Inferior parietal cortex (tissue), 1 donor: Measurements from ENCODE around the gene LGALSL.
"Not testable (repeated sequence)": the region's sequence is repeated elsewhere in the genome, so short reads cannot be mapped to it uniquely, and the experiment has no call there.

Experiments
- DNase-seq: peaks from one replicate; pipeline ENCODE4 v3.0.0-alpha.2; 2016; ENCODE audit errors: extremely low spot score

The LGALSL gene

DNA sequence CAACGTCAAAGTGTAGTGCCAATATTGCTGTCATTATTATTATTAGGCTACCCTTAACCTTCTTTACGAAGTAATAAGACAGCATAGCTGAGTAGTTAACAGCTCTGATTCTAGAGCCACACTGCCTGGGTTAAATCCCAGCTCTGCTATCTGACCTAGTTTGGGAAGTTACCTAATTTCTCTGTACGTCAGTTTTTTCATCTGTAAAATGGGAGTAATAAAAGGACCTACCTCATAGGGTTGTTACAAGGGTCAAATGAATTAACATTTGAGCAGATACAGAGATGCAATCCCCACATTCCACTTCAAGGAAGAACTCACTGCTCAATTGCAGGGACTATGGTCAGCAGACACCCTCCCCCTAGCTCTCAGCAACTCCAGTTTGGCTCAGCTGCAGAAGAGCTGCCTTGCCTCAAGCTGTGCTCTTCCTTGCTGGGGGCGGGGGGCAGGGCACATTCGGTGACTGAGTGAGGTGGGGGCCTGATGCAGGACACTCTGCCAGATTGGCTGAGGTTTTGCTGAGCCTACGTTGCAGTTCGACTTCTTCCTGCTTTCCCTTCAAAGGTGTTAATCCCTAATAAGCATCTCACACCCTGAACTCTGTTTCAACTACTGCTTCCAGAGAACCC, 11.0 kb upstream of the LGALSL start:
- DNase-seq, result no peak

DNA sequence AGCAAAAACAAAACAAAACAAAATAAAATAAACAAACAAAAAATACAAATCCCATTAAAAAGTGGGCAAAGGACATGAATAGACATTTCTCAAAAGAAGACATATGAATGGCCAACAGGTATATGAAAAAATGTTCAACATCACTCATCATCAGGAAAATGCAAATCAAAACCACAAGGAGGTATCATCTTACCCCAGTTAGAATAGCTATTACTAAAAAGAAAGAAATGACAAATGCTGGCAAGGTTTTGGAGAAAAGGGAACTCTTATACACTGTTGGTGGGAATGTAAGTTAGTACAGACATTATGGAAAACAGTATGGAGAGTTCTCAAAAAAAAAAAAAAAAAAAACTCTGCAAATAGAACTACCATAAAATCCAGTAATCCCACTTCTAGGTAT, 8.0 kb upstream of the LGALSL start:
- DNase-seq, result not testable (repeated sequence)

DNA sequence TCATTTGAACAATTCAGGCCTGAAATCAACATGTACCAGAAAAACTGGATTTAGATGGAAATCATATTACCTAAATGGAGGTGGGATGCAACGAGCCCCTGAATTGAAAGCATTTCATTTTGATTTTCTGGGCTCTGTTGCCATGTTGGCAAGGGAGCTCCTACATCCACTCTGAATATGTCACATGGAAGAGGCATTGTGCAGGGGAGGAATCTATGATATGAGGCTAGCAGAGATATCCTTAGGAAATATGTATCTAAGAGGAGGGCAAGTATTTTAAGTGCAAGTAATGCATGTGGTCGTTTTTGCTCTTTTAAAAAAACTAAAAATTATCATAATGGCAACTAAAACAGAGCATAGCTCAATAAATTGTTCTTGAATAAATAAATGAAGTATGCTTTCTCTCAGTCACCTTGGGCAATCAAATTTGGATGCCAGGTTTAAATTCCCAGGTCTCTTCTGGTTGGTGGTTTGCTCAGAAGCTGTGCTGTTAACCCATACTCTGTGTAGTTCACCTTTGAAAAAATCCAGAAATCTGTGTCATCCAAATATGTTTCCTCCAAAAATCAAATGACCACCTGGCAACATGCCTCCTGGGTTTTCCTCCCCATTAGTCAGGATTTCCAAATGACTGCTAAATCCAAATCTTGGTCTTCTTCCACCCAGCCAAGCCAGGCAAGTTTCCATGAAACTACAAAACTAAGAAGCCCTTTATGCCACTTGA, 6.5 kb upstream of the LGALSL start:
- no peak for DNase-seq

DNA sequence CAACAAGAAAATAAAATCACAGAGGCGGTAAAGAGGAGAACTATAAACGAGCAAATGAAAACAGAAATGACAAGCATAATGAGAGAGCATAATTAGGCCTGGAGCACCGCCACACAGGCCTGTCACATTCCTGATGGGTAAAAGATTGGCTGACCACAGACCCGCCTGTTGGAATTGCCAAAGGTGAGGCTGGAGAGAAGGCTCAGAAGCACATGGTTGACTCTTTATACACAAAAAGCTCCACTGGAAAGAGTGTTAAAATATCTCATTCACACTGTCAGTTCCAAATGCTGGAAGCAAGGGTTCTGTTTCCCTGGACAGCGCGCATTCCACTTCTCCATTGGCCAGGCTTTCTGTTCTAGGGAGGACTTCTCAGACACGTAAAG, 5.9 kb upstream of the LGALSL start:
- DNase-seq, result no peak

DNA sequence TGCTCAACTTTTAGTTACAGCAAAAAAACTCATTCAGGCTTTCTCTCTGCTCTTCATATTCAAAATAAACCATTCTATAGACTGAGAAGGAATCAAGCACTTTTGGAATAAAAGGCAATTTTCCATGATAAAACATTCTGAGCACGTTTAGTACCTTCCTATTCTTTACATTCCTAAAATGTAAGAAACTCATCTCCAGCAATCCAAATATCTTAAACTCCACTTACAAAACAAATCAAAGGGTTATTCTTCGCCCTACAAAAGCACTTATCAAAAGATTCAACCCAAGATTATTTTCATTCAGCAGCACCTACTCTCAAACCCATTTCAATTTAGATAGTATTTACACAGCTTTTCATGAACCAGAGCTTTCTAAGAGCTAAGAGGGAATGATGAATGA, 2.9 kb upstream of the LGALSL start:
- no peak for DNase-seq

DNA sequence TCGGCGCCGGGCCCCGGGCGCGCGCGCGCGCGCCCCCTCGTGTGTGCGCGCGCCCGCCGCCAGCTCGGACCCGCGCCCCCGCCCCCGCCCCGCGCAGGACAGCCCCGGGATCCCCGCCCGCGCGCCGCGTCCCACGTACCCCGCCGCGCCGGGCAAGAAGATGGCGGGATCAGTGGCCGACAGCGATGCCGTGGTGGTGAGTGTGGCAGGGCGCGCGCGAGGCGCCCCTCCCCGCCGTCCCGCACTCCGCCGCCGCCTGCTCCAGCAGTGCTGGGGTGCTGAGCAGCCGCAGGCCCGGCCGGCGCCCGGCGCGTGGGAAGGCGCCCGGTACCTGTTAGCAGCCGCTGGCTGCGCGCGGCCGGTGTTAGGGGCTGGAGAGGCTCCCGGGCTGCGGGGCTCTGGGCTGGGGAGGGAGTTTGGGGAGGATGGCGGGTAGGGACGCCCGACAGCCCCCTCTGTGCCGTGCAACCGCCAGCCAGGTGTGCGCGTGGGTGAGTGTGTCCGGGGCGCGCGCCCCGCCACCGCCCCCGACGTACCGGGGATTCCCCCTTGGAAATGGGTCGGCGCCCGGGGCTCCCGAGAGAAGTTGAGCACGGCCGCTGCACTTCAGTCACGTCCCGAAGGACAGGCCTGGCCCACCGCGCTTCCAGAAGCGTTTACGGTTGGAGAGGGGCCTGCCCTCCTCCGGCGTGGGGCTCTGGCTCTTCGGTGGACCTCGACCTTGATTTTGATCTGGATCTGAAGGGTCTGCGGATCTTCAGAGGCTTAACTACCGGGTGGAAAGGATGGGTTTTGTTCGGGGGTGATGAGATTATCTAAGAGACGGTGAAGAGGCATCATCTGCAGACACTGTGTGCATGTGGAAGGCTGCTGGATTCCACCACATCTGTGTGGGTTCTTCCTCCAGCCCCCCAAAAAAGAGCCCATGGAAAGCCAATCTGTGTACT, 697 bp downstream of the LGALSL start:
- no peak for DNase-seq

DNA sequence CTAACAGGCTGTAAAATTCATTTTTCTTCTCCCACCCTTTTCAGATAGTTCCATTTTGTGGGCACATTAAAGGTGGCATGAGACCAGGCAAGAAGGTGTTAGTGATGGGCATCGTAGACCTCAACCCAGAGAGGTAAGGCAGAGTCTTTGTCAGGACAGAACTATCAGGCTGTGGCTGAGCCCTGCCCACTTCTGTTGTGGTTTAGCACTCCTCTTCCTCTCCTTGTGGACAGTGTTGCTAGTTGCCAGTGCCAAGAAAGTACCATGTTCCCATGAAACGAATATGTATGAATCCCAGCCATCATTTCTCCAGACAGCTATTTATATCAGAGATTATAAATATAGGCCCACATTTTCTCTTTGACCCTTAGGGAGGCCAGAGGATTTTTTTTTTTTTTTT, 1.6 kb downstream of the LGALSL start:
- DNase-seq, result no peak

DNA sequence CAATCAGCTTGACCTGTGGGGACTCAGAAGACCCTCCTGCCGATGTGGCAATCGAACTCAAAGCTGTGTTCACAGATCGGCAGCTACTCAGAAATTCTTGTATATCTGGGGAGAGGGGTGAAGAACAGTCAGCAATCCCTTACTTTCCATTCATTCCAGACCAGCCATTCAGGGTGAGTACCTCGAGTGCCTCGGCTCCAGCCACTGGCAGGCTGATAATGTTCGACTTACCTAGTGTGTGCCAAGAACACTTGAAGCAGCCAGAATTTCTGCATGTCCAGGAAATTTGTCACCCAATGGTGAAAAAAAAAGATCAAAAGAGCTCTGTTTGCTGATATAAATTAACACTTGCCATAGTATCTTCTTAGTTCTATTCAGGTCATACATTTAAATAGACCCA, 2.3 kb downstream of the LGALSL start:
- DNase-seq, result no peak

DNA sequence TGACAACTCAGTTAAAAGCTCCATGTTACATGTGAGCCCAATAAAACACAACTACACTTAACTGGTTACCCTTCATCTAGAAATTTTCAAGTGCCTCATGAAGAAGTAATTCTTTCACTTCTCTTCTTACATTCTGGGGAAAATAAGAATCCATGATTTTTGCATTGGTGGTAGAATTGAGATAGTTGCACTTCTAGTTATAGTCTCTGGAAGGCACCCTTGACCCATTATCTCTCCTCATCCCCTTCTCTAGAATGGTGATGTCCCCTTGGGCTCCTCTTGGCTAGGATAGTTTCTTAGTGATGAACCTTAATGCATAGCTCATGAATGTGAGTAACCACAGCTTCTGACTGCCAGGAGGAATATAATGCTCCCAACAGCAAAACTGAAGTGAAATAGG, 3.6 kb downstream of the LGALSL start:
- no peak for DNase-seq

DNA sequence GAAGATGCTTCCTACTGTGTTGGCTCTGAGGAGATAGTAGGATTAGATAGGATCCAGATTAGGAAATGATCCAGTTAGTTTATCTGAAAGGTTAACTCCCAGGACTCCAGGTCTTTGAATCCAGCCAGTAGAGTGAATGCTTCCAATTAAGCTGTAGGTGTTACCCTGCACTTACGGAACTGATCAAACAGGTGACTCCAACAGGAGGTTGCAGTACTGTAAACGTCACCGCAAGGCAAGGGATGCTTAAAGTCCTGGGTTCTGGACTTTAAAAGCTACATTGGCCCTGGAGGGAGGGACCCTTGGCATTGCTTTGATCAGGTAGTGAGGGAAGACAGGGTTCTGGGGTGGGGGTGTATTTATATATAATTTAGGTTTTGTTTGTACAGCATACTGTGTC, 5.6 kb downstream of the LGALSL start:
- no peak for DNase-seq

DNA sequence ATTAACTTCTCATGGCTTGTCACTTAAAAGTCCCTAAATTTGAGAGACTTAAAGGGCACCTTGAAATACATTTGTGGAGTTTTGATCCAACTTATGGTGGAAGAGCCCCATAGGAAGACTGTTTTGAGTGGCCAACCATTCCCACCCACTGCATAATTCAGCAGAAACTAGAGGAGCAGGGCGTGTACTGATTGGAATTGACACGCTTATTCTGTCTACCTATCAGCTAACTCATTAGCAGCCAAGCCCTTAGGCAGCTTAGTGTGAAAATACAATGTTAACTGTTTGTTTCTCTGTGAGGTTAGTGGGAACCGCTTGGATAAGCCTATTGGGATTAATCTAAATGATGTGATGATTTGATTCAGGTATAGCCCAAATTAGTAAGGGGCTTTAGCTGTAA, 6.4 kb downstream of the LGALSL start:
- DNase-seq, result no peak

DNA sequence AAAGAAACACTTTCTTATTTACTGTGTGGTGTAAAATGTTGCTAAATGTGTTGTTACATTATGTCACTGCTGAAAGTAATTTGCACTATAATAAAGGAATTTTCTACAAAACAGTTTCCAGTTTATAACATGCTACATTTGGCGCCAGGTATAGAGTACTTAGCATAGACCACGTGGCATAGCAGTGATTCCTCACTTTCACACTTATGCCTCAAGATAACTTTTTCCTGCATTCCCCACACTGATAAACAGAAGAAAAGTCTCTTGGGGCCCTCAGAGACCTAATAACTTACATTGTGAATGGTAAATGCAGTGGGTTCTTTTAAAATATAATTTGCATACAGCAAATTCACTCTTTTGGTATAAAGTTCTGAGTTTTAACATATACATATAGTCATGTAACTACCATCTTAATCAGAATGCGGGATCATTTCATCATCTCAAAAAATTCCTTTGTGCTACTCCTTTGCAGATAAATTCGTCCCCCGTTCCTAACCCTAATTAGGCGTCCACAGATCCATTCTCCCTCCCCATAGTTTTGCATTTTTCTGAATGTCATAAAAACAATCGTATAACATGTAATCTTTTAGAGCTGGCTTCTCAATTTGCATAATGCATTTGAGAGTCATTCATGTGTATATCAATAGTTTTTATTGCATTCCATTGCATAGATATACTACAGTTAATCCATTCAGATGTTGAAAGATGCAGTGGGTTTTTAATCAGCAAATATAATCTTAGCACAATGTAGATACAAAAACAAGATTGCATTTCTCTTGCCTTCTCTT, 7.5 kb downstream of the LGALSL start:
- DNase-seq, result no peak

DNA sequence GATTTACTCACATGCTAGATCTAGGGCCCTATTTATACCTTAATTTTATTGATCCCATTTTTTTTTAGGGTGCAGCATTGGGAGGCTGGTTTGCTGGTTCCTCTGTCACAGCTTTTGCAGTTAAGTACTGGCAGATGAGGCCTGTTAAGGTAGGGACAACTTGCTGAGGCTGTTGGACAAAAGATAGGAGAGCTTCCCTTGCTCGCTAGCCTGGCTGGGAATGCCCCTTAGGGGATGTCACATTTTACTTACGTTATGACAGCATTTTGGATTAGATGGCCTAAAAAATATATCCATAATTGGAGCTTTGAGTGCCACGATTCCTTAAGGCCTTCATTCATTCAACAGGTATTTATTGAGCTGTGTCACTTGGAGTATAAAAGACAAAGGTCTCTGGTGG, 8.2 kb downstream of the LGALSL start:
- no peak for DNase-seq

DNA sequence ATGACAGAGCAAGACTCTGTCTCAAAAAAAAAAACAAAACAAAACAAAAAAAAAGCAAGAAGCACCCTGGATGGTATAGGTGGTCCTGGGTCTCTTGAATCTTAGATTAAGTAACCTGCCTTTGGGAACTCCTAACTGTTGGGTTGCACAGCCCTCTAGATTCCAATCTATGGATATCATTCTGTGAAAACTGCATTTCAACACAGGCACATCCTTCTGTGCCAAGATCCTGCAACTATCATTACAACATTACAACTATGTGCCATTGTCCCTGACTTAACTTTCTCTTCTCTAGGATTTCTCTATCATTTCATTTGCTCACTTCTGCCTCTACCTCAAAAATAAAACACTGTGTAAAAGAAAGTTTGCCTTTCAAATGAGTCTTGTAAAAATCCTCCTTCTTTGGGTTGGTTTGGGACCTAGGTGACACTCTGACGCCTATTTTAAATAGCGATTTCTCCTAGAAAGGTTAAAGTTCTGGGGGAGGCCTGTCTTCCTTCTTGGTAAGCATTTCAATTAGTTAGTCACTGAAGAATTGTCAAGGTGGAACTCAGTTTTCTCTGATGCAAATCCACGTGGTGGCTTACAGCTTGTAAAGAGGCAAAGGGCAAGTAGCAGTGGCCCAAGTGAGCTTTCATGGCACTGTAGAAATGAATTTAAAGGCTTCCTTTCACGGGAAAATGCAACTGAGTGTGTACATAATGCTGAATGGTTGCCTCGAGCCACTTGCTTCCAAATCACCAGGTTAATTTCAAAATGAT, 9.2 kb downstream of the LGALSL start:
- no peak for DNase-seq

DNA sequence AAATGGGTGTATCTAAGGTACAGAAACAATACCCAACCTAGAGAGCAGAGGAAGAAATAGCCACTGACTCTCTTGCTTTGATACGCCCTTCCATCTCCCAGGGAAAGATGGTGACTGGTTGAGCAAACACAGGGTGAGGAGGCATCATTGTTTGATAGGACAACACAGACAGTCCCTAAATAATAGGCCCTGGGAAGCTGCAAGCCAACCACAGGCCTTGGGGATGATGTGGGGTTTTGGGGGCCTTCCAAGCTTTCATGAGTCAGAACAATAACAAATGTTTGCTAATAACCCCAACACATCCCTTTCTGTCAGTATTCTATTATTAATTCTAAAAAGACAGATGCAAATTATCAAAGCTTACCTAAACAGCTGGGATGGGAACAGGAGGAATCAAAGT, 9.8 kb downstream of the LGALSL start:
- DNase-seq, result no peak

DNA sequence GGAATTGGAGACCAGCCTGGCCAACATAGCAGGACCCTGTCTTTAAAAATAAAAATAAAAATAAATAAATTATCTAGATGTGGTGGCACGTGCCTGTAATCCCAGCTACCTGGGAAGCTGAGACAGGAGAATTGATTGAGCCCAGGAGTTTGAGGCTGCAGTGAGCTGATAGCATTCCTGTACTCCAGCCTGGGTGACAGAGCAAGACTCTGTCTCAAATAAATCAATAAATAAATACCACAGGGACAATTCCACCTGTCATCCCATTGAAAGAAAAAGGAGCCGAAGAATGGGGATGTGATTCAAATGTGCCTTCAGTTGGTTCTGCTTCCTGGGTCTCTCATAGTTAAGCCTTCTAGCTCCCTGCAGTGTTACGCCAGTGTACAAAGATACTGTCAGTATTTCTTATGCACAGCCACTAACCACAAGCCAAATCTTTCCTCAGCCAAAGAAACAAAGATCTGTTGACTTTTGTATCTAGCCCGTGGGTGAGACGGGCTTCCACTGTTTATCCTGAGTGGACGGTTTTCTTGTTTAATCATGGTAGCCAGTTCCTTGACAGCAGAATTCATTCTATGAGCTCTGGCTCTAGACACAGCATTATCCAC, 12.6 kb downstream of the LGALSL start:
- DNase-seq, result no peak

DNA sequence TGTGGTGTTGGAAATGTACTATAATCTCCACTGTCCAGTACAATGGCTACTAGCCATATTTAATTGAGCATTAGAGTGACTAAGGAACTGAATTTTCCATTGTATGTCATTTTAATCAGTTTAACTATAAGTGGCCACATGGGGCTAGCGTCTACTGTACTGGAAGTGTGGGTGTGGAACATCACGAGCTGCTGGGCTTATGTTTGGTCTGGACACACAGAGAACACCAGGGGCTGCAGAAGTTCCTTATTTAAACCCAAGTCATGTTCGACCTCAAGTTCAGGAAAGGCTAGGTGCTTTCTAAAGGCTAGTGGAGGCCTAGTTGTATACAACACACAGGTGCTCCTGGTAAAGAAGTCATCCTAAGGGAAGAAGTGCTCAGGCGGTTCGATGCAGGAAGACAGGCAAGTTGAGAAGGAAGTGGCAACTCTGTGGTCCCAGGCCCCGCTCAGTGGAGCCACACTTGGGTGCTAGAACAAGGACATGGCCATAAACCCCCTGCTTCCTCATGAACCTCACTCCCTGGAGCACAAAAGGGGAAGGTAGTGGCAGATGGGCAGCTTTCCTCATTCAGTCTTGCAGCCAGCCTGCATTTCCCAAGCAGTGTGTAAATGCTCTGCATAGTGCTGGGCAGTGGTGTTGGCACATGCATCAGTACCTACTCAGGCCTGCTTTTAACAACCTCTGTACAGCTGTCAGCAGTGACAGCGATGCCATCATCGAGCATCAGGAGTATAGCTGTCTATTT, 13.3 kb downstream of the LGALSL start:
- no peak for DNase-seq

DNA sequence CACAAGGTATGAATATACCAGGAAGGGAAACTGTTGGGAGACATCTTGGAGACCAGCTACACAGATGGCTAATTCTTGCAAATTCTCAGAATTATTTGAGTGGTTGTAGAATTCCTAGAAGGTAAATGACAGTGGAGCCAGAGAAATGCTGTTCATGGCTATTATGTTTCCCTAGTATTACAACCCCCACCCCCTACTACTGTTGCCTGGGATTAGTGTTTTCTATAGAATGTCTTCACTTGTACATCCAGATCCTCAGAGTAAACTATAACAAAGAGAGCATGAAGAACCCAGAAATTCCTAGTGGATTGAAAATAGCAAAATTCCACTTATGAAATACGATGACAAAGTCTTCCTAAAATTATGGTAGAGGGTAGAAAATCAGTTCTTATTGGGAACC, 15.3 kb downstream of the LGALSL start:
- no peak for DNase-seq

DNA sequence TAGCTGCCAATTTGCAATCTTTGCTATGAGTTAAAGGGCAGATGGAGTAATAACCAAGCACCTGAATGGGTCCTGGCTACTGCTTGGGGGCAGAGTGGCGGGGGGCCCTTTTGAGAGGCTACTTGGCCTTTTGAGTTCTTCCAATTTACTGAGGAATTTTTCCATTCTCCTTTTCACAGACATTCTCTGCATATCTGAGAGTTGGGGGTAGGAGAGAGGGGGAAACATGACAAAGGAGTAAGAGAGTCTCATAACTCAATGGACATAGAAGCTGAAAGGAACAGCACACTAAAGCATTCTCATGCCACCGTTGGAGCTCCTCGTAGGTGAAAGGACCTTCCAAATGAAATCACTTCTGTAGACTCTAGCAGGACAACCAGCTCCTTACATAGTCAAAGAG, 16.1 kb downstream of the LGALSL start:
- DNase-seq, result no peak

DNA sequence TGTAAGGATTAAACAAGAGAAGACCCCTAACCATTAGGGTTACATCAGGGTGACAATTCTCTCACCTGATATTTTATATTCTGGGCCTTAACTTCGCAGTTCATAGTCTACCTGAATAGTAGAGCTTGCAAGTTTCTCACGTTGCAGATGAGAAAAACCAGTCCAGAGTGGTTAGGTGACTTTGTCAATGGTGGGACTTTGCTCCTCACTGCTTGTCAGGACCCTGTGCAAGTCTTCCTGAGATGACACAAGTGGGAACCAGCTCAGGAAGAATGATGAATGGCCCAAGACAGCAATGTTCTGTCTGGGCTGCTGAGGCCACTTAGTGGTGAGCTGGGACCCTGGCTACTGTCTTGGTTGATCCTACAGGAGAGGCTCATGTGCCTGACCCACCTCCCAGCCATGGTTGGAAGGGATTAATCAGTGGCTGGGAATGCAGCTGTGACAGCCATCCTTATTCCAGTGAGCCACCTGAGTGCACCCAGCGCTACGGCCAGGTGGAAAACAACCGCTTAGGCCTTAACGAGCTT, 16.9 kb downstream of the LGALSL start:
- no peak for DNase-seq
